IMR-90 (cell line): ENCODE measurements around the gene FGA. TPM values are rescaled to one million over a fixed set of nuclear protein-coding genes. Genes with fewer than 3 reads are reported as not detected.

Experiments
- ATAC-seq: fragments of 200-7000 bp; cut with Tn5 transposase; 2 replicates; pipeline ENCODE4 v1.9.1; 2020; ENCODE audit warnings: low read depth, mild to moderate bottlenecking, moderate library complexity
- BruUV-seq: library from RNA; stranded (reverse); fragments of 400-500 nt; replicated peaks from 2 replicates; lab custom pipeline; 2021; lab: Mats Ljungman, UMichigan
- CTCF ChIA-PET: fragments of 300-600 bp; formaldehyde crosslinking; extraction: SDS; loops from one replicate; lab custom pipeline; 2021; ENCODE audit warnings: antibody characterized with exemption; lab: Yijun Ruan, JAX
- POLR2A ChIA-PET: fragments of 300-600 bp; sonication (Branson Sonifier 250); formaldehyde crosslinking; loops from one replicate; lab custom pipeline; 2022; ENCODE audit warnings: antibody characterized with exemption; ENCODE audit not compliant: unreplicated experiment; lab: Charles Lee
- DNase-seq: peaks from one replicate; pipeline ENCODE4 v3.0.0; 2013
- H2AFZ ChIP-seq: replicated peaks from 2 replicates; pipeline ENCODE3; 2013; ENCODE audit warnings: low read length, mild to moderate bottlenecking; ENCODE audit not compliant: poor library complexity
- H2AK5ac ChIP-seq: 2 replicates; pipeline ENCODE4 v1.6.1; 2013; ENCODE audit warnings: low read depth, low read length, inconsistent platforms
- H2AK9ac ChIP-seq: replicated peaks from 2 replicates; pipeline ENCODE3; 2013; ENCODE audit warnings: mild to moderate bottlenecking, low read depth, low read length, moderate library complexity; ENCODE audit not compliant: poor library complexity
- H2BK120ac ChIP-seq: 2 replicates; pipeline ENCODE4 v1.6.1; 2013; ENCODE audit warnings: low read depth, low read length, inconsistent platforms
- H2BK15ac ChIP-seq: 3 replicates; pipeline ENCODE4 v1.6.1; 2013; ENCODE audit warnings: low read depth, low read length, inconsistent platforms
- H2BK20ac ChIP-seq: 2 replicates; pipeline ENCODE4 v1.6.1; 2013; ENCODE audit warnings: low read depth, mild to moderate bottlenecking, inconsistent platforms, low read length, moderate library complexity
- H2BK5ac ChIP-seq: 2 replicates; pipeline ENCODE4 v1.6.1; 2013; ENCODE audit warnings: mild to moderate bottlenecking, low read depth, low read length, inconsistent platforms; ENCODE audit not compliant: poor library complexity, severe bottlenecking
- H3K14ac ChIP-seq: replicated peaks from 2 replicates; pipeline ENCODE4 v1.6.1; 2013; ENCODE audit warnings: low read depth, low read length, inconsistent platforms
- H3K18ac ChIP-seq: 2 replicates; pipeline ENCODE4 v1.6.1; 2013; ENCODE audit warnings: low read depth, low read length, control low read depth
- H3K23ac ChIP-seq: 2 replicates; pipeline ENCODE4 v1.6.1; 2013; ENCODE audit warnings: low read depth, low read length, inconsistent platforms
- H3K27ac ChIP-seq: 2 replicates; pipeline ENCODE4 v1.5.1; 2013; ENCODE audit warnings: mild to moderate bottlenecking, control low read depth, low read length; ENCODE audit not compliant: insufficient read depth
- H3K27me3 ChIP-seq: 2 replicates; pipeline ENCODE4 v1.6.1; 2013; ENCODE audit warnings: low read length; ENCODE audit not compliant: control insufficient read depth, insufficient read depth
- H3K36me3 ChIP-seq: 2 replicates; pipeline ENCODE4 v1.6.1; 2013; ENCODE audit warnings: low read length, mixed read lengths; ENCODE audit not compliant: control insufficient read depth, insufficient read depth
- H3K4ac ChIP-seq: 2 replicates; pipeline ENCODE4 v1.6.1; 2013; ENCODE audit warnings: low read depth, low read length, inconsistent platforms
- H3K4me1 ChIP-seq: 2 replicates; pipeline ENCODE4 v1.6.1; 2013; ENCODE audit warnings: low read length, mixed read lengths; ENCODE audit not compliant: control insufficient read depth, insufficient read depth
- H3K4me2 ChIP-seq: 2 replicates; pipeline ENCODE4 v1.6.1; 2013; ENCODE audit warnings: low read depth, mild to moderate bottlenecking, control low read depth, low read length, moderate library complexity
- H3K4me3 ChIP-seq: 2 replicates; pipeline ENCODE4 v1.5.1; 2013; ENCODE audit warnings: low read depth, mild to moderate bottlenecking, control low read depth, low read length, moderate library complexity; ENCODE audit not compliant: insufficient read depth
- H3K56ac ChIP-seq: 2 replicates; pipeline ENCODE4 v1.6.1; 2013; ENCODE audit warnings: low read length, inconsistent platforms; ENCODE audit not compliant: insufficient read depth; ENCODE audit errors: extremely low read depth
- H3K79me1 ChIP-seq, 2 experiments: 2 replicates each; pipeline ENCODE4 v1.6.1; 2013; ENCODE audit warnings: low read length in 2 of 2, inconsistent platforms in 1 of 2, low read depth in 1 of 2
- H3K9ac ChIP-seq: 2 replicates; pipeline ENCODE4 v1.6.1; 2013; ENCODE audit warnings: low read depth, low read length, control low read depth
- H3K9me1 ChIP-seq: 2 replicates; pipeline ENCODE4 v1.6.1; 2013; ENCODE audit warnings: low read length, inconsistent platforms; ENCODE audit not compliant: insufficient read depth
- H3K9me3 ChIP-seq: 2 replicates; pipeline ENCODE4 v1.6.1; 2013; ENCODE audit warnings: low read length; ENCODE audit not compliant: control insufficient read depth, insufficient read depth
- H4K20me1 ChIP-seq: 2 replicates; pipeline ENCODE4 v1.6.1; 2013; ENCODE audit warnings: low read length, inconsistent platforms; ENCODE audit not compliant: insufficient read depth
- H4K5ac ChIP-seq: 2 replicates; pipeline ENCODE4 v1.6.1; 2013; ENCODE audit warnings: mild to moderate bottlenecking, low read depth, low read length, control low read depth
- H4K8ac ChIP-seq, 2 experiments: 2 replicates each; pipeline ENCODE4 v1.6.1; 2013; ENCODE audit warnings: low read depth in 2 of 2, low read length in 2 of 2, control low read depth in 1 of 2, inconsistent platforms in 1 of 2
- H4K91ac ChIP-seq: 2 replicates; pipeline ENCODE4 v1.6.1; 2013; ENCODE audit warnings: low read depth, low read length, inconsistent platforms; ENCODE audit not compliant: insufficient read depth
- CEBPB ChIP-seq: IDR thresholded peaks from 2 replicates; pipeline ENCODE4 v1.6.1; 2012; ENCODE audit warnings: low read depth, low read length, improper control_type of control experiment
- CHD1 ChIP-seq: IDR thresholded peaks from 2 replicates; pipeline ENCODE4 v1.6.1; 2012; ENCODE audit warnings: low read depth, low read length, improper control_type of control experiment
- CTCF ChIP-seq: conservative IDR thresholded peaks from 2 replicates; pipeline ENCODE4 v1.5.1; 2012; ENCODE audit warnings: mild to moderate bottlenecking, low read depth, low read length, improper control_type of control experiment
- ELK1 ChIP-seq: fragments of 150-350 bp; IDR thresholded peaks from 2 replicates; pipeline ENCODE4 v1.6.1; 2016; ENCODE audit warnings: low read depth, mild to moderate bottlenecking, low read length, moderate library complexity, borderline replicate concordance
- FOS ChIP-seq: fragments of 150-350 bp; IDR thresholded peaks from 2 replicates; pipeline ENCODE4 v1.6.1; 2016; ENCODE audit warnings: low read depth, low read length
- MAFK ChIP-seq: IDR thresholded peaks from 2 replicates; pipeline ENCODE4 v1.6.1; 2012; ENCODE audit warnings: low read depth, low read length, improper control_type of control experiment
- MAZ ChIP-seq: IDR thresholded peaks from 2 replicates; pipeline ENCODE4 v1.6.1; 2012; ENCODE audit warnings: low read depth, mild to moderate bottlenecking, low read length, improper control_type of control experiment, moderate library complexity, borderline replicate concordance
- MXI1 ChIP-seq: IDR thresholded peaks from 2 replicates; pipeline ENCODE4 v1.6.1; 2012; ENCODE audit warnings: low read depth, mild to moderate bottlenecking, low read length, moderate library complexity, borderline replicate concordance
- NFE2L2 ChIP-seq: fragments of 150-350 bp; IDR thresholded peaks from 2 replicates; pipeline ENCODE4 v1.6.1; 2016; ENCODE audit warnings: low read depth, mild to moderate bottlenecking, low read length
- POLR2A ChIP-seq: IDR thresholded peaks from 2 replicates; pipeline ENCODE4 v1.6.1; 2012; ENCODE audit warnings: mild to moderate bottlenecking, low read depth, low read length
- RAD21 ChIP-seq: IDR thresholded peaks from 2 replicates; pipeline ENCODE4 v1.6.1; 2012; ENCODE audit warnings: low read length, improper control_type of control experiment
- RCOR1 ChIP-seq: IDR thresholded peaks from 2 replicates; pipeline ENCODE4 v1.6.1; 2012; ENCODE audit warnings: mild to moderate bottlenecking, low read length, improper control_type of control experiment; ENCODE audit not compliant: insufficient replicate concordance
- RFX5 ChIP-seq: IDR thresholded peaks from 2 replicates; pipeline ENCODE4 v1.8.0; 2012; ENCODE audit warnings: low read depth, mild to moderate bottlenecking, low read length, moderate library complexity
- SMC3 ChIP-seq: fragments of 150-350 bp; IDR thresholded peaks from 2 replicates; pipeline ENCODE4 v1.6.1; 2016; ENCODE audit warnings: low read depth, mild to moderate bottlenecking, antibody characterized with exemption, low read length, moderate library complexity
- USF2 ChIP-seq: fragments of 150-350 bp; IDR thresholded peaks from 2 replicates; pipeline ENCODE4 v1.6.1; 2017; ENCODE audit warnings: mild to moderate bottlenecking, antibody characterized with exemption, low read length, low read depth
- dilution Hi-C: fragments of 300-500 bp; cut with HindIII; formaldehyde crosslinking; loops from one replicate; pipeline ENCODE4 v1.14.3; 2018; ENCODE audit warnings: low sequenced_read_pairs; ENCODE audit not compliant: unreplicated experiment
- in situ Hi-C: fragments of 300-500 bp; cut with MboI; formaldehyde crosslinking; loops from 3 replicates; pipeline ENCODE4 v1.14.3; 2019; ENCODE audit warnings: low sequenced_read_pairs, inconsistent platforms, mixed read lengths
- intact Hi-C: fragments of 100-400 bp; cut with micrococcal nuclease; formaldehyde crosslinking; loops from 2 replicates; pipeline ENCODE4 v1.10.0; 2022
- polyA plus RNA-seq, 3 experiments: library from polyadenylated mRNA; depleted of rRNA; stranded (reverse); fragments of >200 nt; gene quantifications; 2 replicates each; pipeline ENCODE4 v1.2.3, GENCODE V29; 2012; ENCODE audit warnings: low replicate concordance in 1 of 3
- total RNA-seq: library from RNA; depleted of rRNA; stranded (reverse); fragments of >200 nt; gene quantifications from 2 replicates; pipeline ENCODE4 v1.2.3, GENCODE V29; 2012

The FGA gene
- total and polyA plus RNA-seq, 2 of the 4 experiments (the other 2 are of a cell fraction): not detected

GRCh38 chr4:154630324-154630723 is 39.8 kb upstream of the FGA start:
- H2AK5ac ChIP-seq: no peak overlapping the region
- no peak for DNase-seq

More at GRCh38 chr4:154630324-154630723, 39.8 kb upstream of the FGA start:
- no peak for TF ChIP-seq CTCF
- TF ChIP-seq CEBPB: no peak
- TF ChIP-seq RCOR1: no peak
- TF ChIP-seq RFX5: no peak
- no peak for TF ChIP-seq MAFK
- no peak for TF ChIP-seq ELK1
- TF ChIP-seq MAZ: no peak
- no peak for TF ChIP-seq POLR2A
- TF ChIP-seq RAD21: no peak
- TF ChIP-seq NFE2L2: no peak
- TF ChIP-seq FOS: no peak
- no peak for TF ChIP-seq MXI1
- no peak for TF ChIP-seq CHD1
- TF ChIP-seq SMC3: no peak
- no peak for TF ChIP-seq USF2
- no peak overlapping the region for H3K9ac ChIP-seq
- ATAC-seq: no peak
- H2BK5ac ChIP-seq: no peak overlapping the region
- H4K91ac ChIP-seq: no peak overlapping the region
- H4K8ac ChIP-seq: no peak overlapping the region
- BruUV-seq: no TSS peak
- H3K23ac ChIP-seq: no peak overlapping the region
- H3K9me1 ChIP-seq: no peaks in the 10 kb centered on the region
- no peak overlapping the region for H3K4me2 ChIP-seq
- H2BK120ac ChIP-seq: no peak overlapping the region
- ChIA-PET CTCF (no interaction called here), POLR2A (no interaction called here)
- peaks cover 12% of the 10 kb centered on the region for H3K27me3 ChIP-seq
- no peak overlapping the region for H2AFZ ChIP-seq
- no peak overlapping the region for H3K18ac ChIP-seq
- in situ Hi-C loops: no loop called here
- no peaks in the 10 kb centered on the region for H3K36me3 ChIP-seq
- intact Hi-C loops: no loop called here
- H3K79me1 ChIP-seq: no peaks in the 10 kb centered on the region
- H2BK15ac ChIP-seq: no peak overlapping the region
- no peak overlapping the region for H3K56ac ChIP-seq
- H3K14ac ChIP-seq: no peak overlapping the region
- H3K9me3 ChIP-seq: no peaks in the 10 kb centered on the region
- no peak overlapping the region for H2AK9ac ChIP-seq
- dilution Hi-C loops: no loop called here
- no peaks in the 10 kb centered on the region for H4K20me1 ChIP-seq
- H2BK20ac ChIP-seq: no peak overlapping the region
- H3K4me3 ChIP-seq: no peak overlapping the region
- H3K4ac ChIP-seq: no peak overlapping the region
- H4K5ac ChIP-seq: no peak overlapping the region
- no peaks in the 10 kb centered on the region for H3K4me1 ChIP-seq
- H3K27ac ChIP-seq: no peak overlapping the region
